Measurements from ENCODE around the gene CALCB. TPM values are rescaled to one million over a fixed set of nuclear protein-coding genes. Genes with fewer than 3 reads are reported as not detected.
A peak's percentile ranks its signal among the peaks of the same experiment; 100 is the strongest.
"Not testable (repeated sequence)": the region's sequence is repeated elsewhere in the genome, so short reads cannot be mapped to it uniquely, and the experiment has no call there.

CALCB gene, protein sequence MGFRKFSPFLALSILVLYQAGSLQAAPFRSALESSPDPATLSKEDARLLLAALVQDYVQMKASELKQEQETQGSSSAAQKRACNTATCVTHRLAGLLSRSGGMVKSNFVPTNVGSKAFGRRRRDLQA
- total RNA-seq = 0.24 TPM
- polyA plus RNA-seq = 1.2 TPM
- long read RNA-seq, donor 1 = 0 reads
- long read RNA-seq, donor 2 = 0 reads
- long read RNA-seq, donor 3 = 0 reads
- long read RNA-seq, donor 4 = 0 reads
- long read RNA-seq, donor 5, partial matches to known transcripts = 0 of 2 reads
- long read RNA-seq, donor 5, other reads (novel, unspliced or antisense) = 0 of 2 reads
- long read RNA-seq, donor 6 = 0 reads
- long read RNA-seq, donor 7 = 0 reads
- long read RNA-seq, donor 8 = 0 reads
- long read RNA-seq, donor 9 = 0 reads
- long read RNA-seq, donor 10 = 0 reads

DNA sequence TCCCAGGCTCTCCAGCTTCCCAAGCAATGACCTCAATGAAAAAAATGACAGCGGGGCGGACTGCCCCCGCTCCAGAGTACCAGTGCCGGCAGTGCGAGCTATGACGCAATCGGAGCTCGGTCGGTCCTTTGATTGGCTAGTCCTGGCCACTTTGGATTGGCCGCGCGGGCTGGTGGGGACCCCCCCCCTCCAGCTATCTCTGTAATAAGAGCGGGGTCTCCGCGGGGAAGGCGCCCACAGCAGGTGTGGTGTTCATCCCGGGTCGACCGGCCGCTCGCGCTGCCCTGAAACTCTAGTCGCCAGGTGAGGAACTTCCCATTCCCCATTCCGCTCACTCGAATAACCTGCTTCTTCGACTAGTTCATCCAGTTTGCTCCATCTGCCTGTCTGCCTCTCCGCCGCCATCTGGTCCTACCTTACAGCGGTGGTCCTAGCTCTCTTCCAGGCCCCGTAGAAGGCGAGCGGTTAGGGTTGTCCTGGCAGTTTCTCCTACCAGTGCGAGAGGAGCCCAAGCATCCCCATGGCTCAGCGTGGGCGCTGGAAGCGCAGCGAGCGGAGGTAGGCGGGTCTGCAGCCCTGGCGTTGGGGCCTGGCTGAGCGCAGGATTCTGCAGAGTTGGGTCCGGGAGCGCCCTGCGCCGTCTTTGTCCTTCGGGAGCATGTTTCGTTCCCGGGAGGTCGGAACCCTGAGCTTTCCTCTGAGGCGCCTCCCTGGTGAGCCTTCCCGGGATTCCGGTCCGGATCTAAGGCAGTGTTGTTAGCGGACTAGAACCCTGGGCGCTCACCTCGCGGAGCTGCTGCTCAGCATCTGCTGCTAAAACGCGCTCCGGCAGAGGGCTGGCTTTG, at the start of gene CALCB:
CALCB (plus strand) TSS at position 233 of the 845 bp plus-strand sequence. CDS start 1,126 bp downstream, outside the sequence.
- H3K27ac ChIP-seq (ENCODE audit: low read depth in 1 of 2, low read length in 1 of 2) = no peak within 1 kb of the TSS
- peak within 1 kb of the TSS in 1 of 2 donors; percentile 11 for H3K4me3 ChIP-seq (ENCODE audit: low read length in 2 of 2)
- 5% methylated on average over 60 of the region's 60 CpGs for WGBS
- H3K36me3 ChIP-seq (ENCODE audit: control insufficient read depth in 2 of 2, insufficient read depth in 2 of 2, low read length in 1 of 2) = no peaks in the 10 kb centered on the region
- peaks cover 24 to 42% of the 10 kb centered on the region in 2 donors for H3K27me3 ChIP-seq (ENCODE audit: control insufficient read depth in 2 of 2, insufficient read depth in 1 of 2, low read length in 1 of 2)
- peak in 2 of 9 donors; percentile 5 for DNase-seq (ENCODE audit: low read depth in 6 of 9, low spot score in 9 of 9)
- H3K4me1 ChIP-seq (ENCODE audit: control insufficient read depth in 2 of 2, insufficient read depth in 2 of 2, low read length in 2 of 2) = peaks cover 2 to 18% of the 10 kb centered on the region in 2 donors
- peaks cover 0 to 1% of the 10 kb centered on the region in 2 donors for H3K9me3 ChIP-seq (ENCODE audit: control insufficient read depth in 2 of 2, insufficient read depth in 1 of 2, low read length in 1 of 2)

DNA sequence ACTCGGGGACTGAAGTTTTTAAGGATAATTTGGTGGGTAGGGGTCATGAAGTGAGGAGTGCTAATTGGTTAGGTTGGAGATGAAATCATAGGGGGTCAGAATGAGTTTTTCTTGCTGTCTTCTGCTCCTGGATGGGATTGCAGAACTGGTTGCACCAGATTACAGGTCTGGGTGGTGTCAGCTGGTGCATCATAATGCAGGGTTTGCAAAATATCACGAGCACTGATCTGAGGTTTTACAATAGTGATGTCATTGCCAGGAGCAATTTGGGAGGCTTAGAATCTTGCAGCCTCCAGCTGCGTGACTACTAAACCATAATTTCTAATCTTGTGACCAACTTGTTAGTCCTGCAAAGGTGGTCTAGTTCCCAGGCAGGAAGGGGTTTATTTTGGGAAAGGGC, 46.4 kb upstream of the CALCB start:
- Histone ChIP-seq H3K27me3 (ENCODE audit: control insufficient read depth in 2 of 2, insufficient read depth in 1 of 2, low read length in 1 of 2) (no peaks in the 10 kb centered on the region), H3K4me1 (ENCODE audit: control insufficient read depth in 2 of 2, insufficient read depth in 2 of 2, low read length in 2 of 2) (no peaks in the 10 kb centered on the region), H3K27ac (ENCODE audit: low read depth in 1 of 2, low read length in 1 of 2) (no peak overlapping the region), H3K36me3 (ENCODE audit: control insufficient read depth in 2 of 2, insufficient read depth in 2 of 2, low read length in 1 of 2) (no peaks in the 10 kb centered on the region), H3K9me3 (ENCODE audit: control insufficient read depth in 2 of 2, insufficient read depth in 1 of 2, low read length in 1 of 2) (no peaks in the 10 kb centered on the region), H3K4me3 (ENCODE audit: low read length in 2 of 2) (no peak overlapping the region)
- DNase-seq (ENCODE audit: low read depth in 6 of 9, low spot score in 9 of 9) = no peak
- WGBS = 74% methylated on average over 3 of the region's 3 CpGs

DNA sequence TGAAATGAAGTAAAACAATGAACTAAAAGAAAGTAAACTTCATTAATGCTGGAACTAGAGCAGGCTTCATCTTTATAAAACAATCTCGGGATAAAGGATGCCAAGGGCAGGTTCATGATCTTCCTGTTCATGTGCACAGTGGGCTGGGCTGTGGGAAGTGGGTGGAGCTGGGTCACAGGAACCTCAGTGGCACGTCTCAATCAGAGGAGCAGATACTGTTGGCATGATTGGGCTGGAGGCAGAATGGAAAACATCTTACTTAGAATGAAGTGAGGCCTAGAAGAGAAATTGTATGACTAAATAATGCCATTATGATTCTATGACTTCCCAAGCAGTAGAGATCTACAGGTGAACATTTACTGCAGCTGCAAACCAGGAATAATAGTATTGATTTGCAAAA, 45.4 kb upstream of the CALCB start:
- H3K4me1 ChIP-seq (ENCODE audit: control insufficient read depth in 2 of 2, insufficient read depth in 2 of 2, low read length in 2 of 2) = no peaks in the 10 kb centered on the region
- WGBS = 59% methylated on average over 2 of the region's 2 CpGs

DNA sequence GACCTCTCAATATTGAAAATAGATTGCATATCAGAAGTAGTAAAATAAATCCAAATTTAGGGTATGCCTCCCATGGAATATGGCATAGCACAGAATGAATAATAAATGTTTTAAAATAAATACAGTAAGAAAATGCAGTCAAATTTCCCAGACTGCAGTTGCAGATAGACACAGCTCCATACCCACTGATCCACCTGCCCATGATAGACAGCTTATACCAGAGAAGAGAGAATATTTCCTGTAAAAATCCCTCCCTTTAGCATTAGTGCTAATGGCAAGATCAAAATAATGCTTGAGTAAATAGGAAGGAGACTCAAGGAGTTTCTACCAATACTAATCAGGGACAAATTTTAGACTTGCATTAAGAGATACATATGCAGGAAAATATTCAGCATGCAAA, 45.0 kb upstream of the CALCB start:
- no peaks in the 10 kb centered on the region for H3K27me3 ChIP-seq (ENCODE audit: control insufficient read depth in 2 of 2, insufficient read depth in 1 of 2, low read length in 1 of 2)
- no peak overlapping the region for H3K27ac ChIP-seq (ENCODE audit: low read depth in 1 of 2, low read length in 1 of 2)
- H3K4me1 ChIP-seq (ENCODE audit: control insufficient read depth in 2 of 2, insufficient read depth in 2 of 2, low read length in 2 of 2) = no peaks in the 10 kb centered on the region
- no peaks in the 10 kb centered on the region for H3K36me3 ChIP-seq (ENCODE audit: control insufficient read depth in 2 of 2, insufficient read depth in 2 of 2, low read length in 1 of 2)
- H3K9me3 ChIP-seq (ENCODE audit: control insufficient read depth in 2 of 2, insufficient read depth in 1 of 2, low read length in 1 of 2) = no peaks in the 10 kb centered on the region
- DNase-seq (ENCODE audit: low read depth in 6 of 9, low spot score in 9 of 9) = no peak
- no peak overlapping the region for H3K4me3 ChIP-seq (ENCODE audit: low read length in 2 of 2)

More for the DNA sequence above, 45.4 kb upstream of the CALCB start:
- no peaks in the 10 kb centered on the region for H3K36me3 ChIP-seq (ENCODE audit: control insufficient read depth in 2 of 2, insufficient read depth in 2 of 2, low read length in 1 of 2)
- no peak for DNase-seq (ENCODE audit: low read depth in 6 of 9, low spot score in 9 of 9)
- H3K27me3 ChIP-seq (ENCODE audit: control insufficient read depth in 2 of 2, insufficient read depth in 1 of 2, low read length in 1 of 2) = no peaks in the 10 kb centered on the region
- H3K9me3 ChIP-seq (ENCODE audit: control insufficient read depth in 2 of 2, insufficient read depth in 1 of 2, low read length in 1 of 2) = no peaks in the 10 kb centered on the region
- no peak overlapping the region for H3K27ac ChIP-seq (ENCODE audit: low read depth in 1 of 2, low read length in 1 of 2)
- no peak overlapping the region for H3K4me3 ChIP-seq (ENCODE audit: low read length in 2 of 2)

DNA sequence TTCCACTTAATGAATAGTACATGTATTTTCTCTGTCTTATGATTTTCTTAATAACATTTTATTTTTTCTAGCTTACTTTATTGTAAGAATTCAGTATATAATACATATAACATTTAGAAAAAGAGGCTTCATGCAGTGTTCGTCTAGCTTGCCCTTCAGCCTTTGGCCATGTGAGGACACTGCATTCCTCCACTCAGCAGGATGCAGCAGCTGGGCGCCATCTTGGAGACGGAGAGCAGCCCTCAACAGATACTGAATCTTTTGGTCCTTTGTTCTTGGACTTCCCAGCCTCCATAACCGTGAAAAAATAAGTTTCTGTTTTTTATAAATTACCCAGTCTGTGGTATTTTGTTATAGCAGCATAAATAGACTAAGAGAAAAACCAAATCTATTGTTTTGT, 41.4 kb upstream of the CALCB start:
- H3K36me3 ChIP-seq (ENCODE audit: control insufficient read depth in 2 of 2, insufficient read depth in 2 of 2, low read length in 1 of 2); H3K27ac ChIP-seq (ENCODE audit: low read depth in 1 of 2, low read length in 1 of 2); H3K4me3 ChIP-seq (ENCODE audit: low read length in 2 of 2); H3K4me1 ChIP-seq (ENCODE audit: control insufficient read depth in 2 of 2, insufficient read depth in 2 of 2, low read length in 2 of 2); DNase-seq (ENCODE audit: low read depth in 6 of 9, low spot score in 9 of 9); H3K9me3 ChIP-seq (ENCODE audit: control insufficient read depth in 2 of 2, insufficient read depth in 1 of 2, low read length in 1 of 2); H3K27me3 ChIP-seq (ENCODE audit: control insufficient read depth in 2 of 2, insufficient read depth in 1 of 2, low read length in 1 of 2): not testable (repeated sequence)
- WGBS = 89% methylated on average over 4 of the region's 4 CpGs

DNA sequence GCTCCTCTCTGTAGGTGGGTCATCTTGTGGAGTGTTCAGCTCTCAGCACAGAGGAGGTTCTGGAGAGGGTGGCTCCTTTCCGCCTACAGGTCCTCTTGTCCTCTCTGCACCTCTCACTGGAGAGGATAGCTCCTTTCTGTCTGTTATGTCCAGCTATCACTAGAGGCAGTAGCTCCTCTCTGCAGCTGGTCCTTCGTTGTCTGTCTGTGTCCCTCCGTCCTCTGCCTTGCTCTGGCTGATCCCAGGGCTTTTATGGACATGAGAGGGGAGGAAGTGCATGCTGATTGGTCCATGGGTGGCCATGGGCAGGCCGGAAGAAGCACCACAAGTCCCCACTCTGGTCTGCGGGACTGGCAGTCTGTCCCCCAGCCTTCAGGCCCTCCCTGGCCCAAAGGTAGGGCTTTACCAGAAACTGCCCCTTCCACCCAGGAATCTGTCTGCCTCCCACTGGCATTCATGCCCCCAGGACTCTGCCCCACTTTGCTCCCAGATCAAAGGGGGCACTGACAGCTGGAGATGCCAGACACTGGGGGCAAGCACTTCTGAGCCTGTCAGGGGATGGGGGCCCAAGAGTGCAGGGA, 38.6 kb upstream of the CALCB start:
- no peak for DNase-seq (ENCODE audit: low read depth in 6 of 9, low spot score in 9 of 9)
- Histone ChIP-seq H3K36me3 (ENCODE audit: control insufficient read depth in 2 of 2, insufficient read depth in 2 of 2, low read length in 1 of 2) (no peaks in the 10 kb centered on the region), H3K4me3 (ENCODE audit: low read length in 2 of 2) (no peak overlapping the region), H3K9me3 (ENCODE audit: control insufficient read depth in 2 of 2, insufficient read depth in 1 of 2, low read length in 1 of 2) (no peaks in the 10 kb centered on the region), H3K4me1 (ENCODE audit: control insufficient read depth in 2 of 2, insufficient read depth in 2 of 2, low read length in 2 of 2) (no peaks in the 10 kb centered on the region), H3K27me3 (ENCODE audit: control insufficient read depth in 2 of 2, insufficient read depth in 1 of 2, low read length in 1 of 2) (peaks cover 0 to 5% of the 10 kb centered on the region in 2 donors), H3K27ac (ENCODE audit: low read depth in 1 of 2, low read length in 1 of 2) (no peak overlapping the region)
- WGBS = 84% methylated on average over 5 of the region's 5 CpGs

DNA sequence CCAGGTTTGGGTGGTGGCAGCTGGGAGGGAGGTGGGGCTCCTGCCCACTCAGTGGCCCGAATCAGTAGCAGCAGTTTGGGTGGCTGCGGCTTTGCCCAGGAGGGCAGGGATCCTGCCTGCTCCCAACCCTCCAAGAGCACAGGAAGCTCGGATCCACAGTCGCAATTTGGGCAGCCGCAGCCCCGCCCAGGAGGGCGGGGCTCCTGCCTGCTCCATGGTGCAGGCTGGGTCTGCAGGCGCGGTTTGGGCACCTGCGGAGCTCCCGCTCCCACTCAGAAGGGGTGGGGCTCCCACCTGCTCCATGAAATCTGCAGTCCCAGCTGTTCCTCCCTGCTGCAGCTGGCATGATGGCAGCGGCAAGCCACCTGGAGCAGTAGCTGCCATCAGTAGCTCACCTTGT, 38.1 kb upstream of the CALCB start:
- no peaks in the 10 kb centered on the region for H3K9me3 ChIP-seq (ENCODE audit: control insufficient read depth in 2 of 2, insufficient read depth in 1 of 2, low read length in 1 of 2)
- no peak for DNase-seq (ENCODE audit: low read depth in 6 of 9, low spot score in 9 of 9)
- H3K4me1 ChIP-seq (ENCODE audit: control insufficient read depth in 2 of 2, insufficient read depth in 2 of 2, low read length in 2 of 2) = no peaks in the 10 kb centered on the region
- WGBS = 49% methylated on average over 12 of the region's 12 CpGs
- H3K27ac ChIP-seq (ENCODE audit: low read depth in 1 of 2, low read length in 1 of 2) = no peak overlapping the region
- H3K4me3 ChIP-seq (ENCODE audit: low read length in 2 of 2) = no peak overlapping the region
- no peaks in the 10 kb centered on the region for H3K36me3 ChIP-seq (ENCODE audit: control insufficient read depth in 2 of 2, insufficient read depth in 2 of 2, low read length in 1 of 2)
- peaks cover 0 to 5% of the 10 kb centered on the region in 2 donors for H3K27me3 ChIP-seq (ENCODE audit: control insufficient read depth in 2 of 2, insufficient read depth in 1 of 2, low read length in 1 of 2)

DNA sequence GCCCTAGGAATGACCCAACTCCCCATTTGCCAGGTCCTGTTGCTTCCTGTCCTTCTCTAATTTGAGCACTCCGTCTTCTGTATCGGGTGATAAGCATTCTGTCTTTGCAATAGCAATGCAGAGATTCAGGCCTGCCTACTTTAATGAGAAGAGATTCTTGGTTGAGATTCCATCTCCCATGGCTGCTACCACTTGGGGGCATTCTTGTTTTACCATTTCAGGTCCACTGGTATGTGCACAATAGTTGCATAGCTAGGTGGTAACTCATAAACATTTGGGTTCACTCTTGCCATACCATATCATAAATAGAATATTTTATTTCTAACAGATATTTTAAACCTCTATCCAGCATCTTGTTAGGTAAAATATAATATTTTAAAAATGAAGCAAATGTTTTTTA, 34.4 kb upstream of the CALCB start:
- H3K4me1 ChIP-seq (ENCODE audit: control insufficient read depth in 2 of 2, insufficient read depth in 2 of 2, low read length in 2 of 2) = no peaks in the 10 kb centered on the region
- H3K36me3 ChIP-seq (ENCODE audit: control insufficient read depth in 2 of 2, insufficient read depth in 2 of 2, low read length in 1 of 2) = no peaks in the 10 kb centered on the region
- H3K27ac ChIP-seq (ENCODE audit: low read depth in 1 of 2, low read length in 1 of 2) = no peak overlapping the region
- no peaks in the 10 kb centered on the region for H3K9me3 ChIP-seq (ENCODE audit: control insufficient read depth in 2 of 2, insufficient read depth in 1 of 2, low read length in 1 of 2)
- H3K27me3 ChIP-seq (ENCODE audit: control insufficient read depth in 2 of 2, insufficient read depth in 1 of 2, low read length in 1 of 2) = peaks cover 0 to 5% of the 10 kb centered on the region in 2 donors
- 94% methylated on average over 2 of the region's 2 CpGs for WGBS
- no peak overlapping the region for H3K4me3 ChIP-seq (ENCODE audit: low read length in 2 of 2)
- DNase-seq (ENCODE audit: low read depth in 6 of 9, low spot score in 9 of 9) = no peak

DNA sequence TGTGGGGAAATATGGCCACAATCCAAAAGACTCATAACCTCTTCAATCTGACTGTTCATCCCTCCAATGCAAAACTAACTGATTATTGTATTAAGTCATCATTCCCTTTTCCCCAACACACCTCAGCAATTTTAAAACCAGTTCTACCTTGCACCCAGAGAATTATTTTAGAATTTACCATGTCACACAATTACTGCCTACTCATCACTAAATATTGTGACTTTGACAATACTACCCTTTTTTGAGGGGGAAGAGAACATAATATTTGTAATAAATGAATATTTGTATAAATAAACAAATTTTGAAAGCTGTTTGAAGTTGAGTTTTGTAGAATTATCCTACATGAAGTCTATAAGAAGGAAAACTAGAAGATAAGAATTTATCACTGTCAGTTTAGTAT, 28.2 kb upstream of the CALCB start:
- DNase-seq (ENCODE audit: low read depth in 6 of 9, low spot score in 9 of 9) = no peak
- Histone ChIP-seq H3K27me3 (ENCODE audit: control insufficient read depth in 2 of 2, insufficient read depth in 1 of 2, low read length in 1 of 2) (no peaks in the 10 kb centered on the region), H3K4me3 (ENCODE audit: low read length in 2 of 2) (no peak overlapping the region), H3K36me3 (ENCODE audit: control insufficient read depth in 2 of 2, insufficient read depth in 2 of 2, low read length in 1 of 2) (no peaks in the 10 kb centered on the region), H3K4me1 (ENCODE audit: control insufficient read depth in 2 of 2, insufficient read depth in 2 of 2, low read length in 2 of 2) (no peaks in the 10 kb centered on the region), H3K27ac (ENCODE audit: low read depth in 1 of 2, low read length in 1 of 2) (no peak overlapping the region), H3K9me3 (ENCODE audit: control insufficient read depth in 2 of 2, insufficient read depth in 1 of 2, low read length in 1 of 2) (no peaks in the 10 kb centered on the region)
